ENCODE data around the gene MS4A5. TPM values are rescaled to one million over a fixed set of nuclear protein-coding genes. Genes with fewer than 3 reads are reported as not detected.

Gene MS4A5
- total RNA-seq, 1 donor from 2014 or later, result not detected

DNA sequence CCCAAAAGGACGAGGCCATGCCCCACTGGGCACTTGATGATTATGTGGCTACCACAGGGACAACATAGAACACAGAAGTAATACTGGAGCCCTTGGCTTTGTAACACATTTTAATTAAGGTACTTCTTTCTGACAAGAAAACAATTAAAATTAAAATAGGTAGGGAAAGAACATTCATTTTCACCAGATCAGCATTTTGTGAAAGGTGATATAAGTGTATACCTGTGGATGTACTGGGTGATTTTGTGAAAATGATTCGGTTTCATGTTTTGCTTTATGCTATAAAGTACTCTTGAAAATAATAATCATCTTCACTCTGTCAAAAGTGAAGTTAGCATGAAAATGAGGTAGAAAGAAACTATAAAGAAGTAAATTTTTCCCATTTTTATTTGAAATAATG is 64.1 kb downstream of the MS4A5 start:
- H3K4me1 ChIP-seq, result no peaks in the 10 kb centered on the region
- no peaks in the 10 kb centered on the region for H3K27me3 ChIP-seq (ENCODE audit: low read depth)
- H3K36me3 ChIP-seq, result no peaks in the 10 kb centered on the region
- DNase-seq (no peak), ATAC-seq (no peak)
- H3K27ac ChIP-seq, result no peak overlapping the region
- TF ChIP-seq CTCF (IDR thresholded peaks at IDR 0.05), result no peak
- H3K4me3 ChIP-seq, result no peak overlapping the region
- intact Hi-C loops (cut with DNase I), result no loop called here
- H3K9me3 ChIP-seq, result no peaks in the 10 kb centered on the region

Other genes with a start within 250 kb of the MS4A5 start
- gene MS4A6A, start 246.5 kb upstream of the MS4A5 start, total RNA-seq, result 176 TPM
- 2.7 TPM for gene MS4A4E, start 186.4 kb upstream of the MS4A5 start, total RNA-seq
- gene MS4A4A, start 148.9 kb upstream of the MS4A5 start, total RNA-seq, result 89.5 TPM
- gene MS4A6E, start 102.3 kb upstream of the MS4A5 start, total RNA-seq, result not detected
- 315 TPM for gene MS4A7, start 51.0 kb upstream of the MS4A5 start, total RNA-seq
- gene MS4A14, start 33.1 kb upstream of the MS4A5 start, total RNA-seq, result 19.4 TPM
- gene MS4A1, start 26.3 kb downstream of the MS4A5 start, total RNA-seq, result 0.65 TPM
- not detected for gene MS4A12, start 63.2 kb downstream of the MS4A5 start, total RNA-seq
- not detected for gene MS4A13, start 85.8 kb downstream of the MS4A5 start, total RNA-seq

Data from lower lobe of right lung (tissue), 2 donors.